ENCODE measurements around the gene NCS1. TPM values are rescaled to one million over a fixed set of nuclear protein-coding genes. Genes with fewer than 3 reads are reported as not detected.

Gene NCS1
- total RNA-seq, 1 experiment from 2014 or later: 49.5 TPM

Other genes with a start within 250 kb of the NCS1 start
- gene FNBP1, start 129.2 kb upstream of the NCS1 start, total RNA-seq (2014; rRNA removed; shearing (Covaris generic)): 7.2 and 24.2 TPM in 2 replicates
- 32.2 and 33.7 TPM in 2 replicates for gene GPR107, start 118.5 kb upstream of the NCS1 start, total RNA-seq (2014; rRNA removed; shearing (Covaris generic))
- 0.66 TPM in 1 of 2 replicates, not detected in the other for gene HMCN2, start 93.4 kb downstream of the NCS1 start, total RNA-seq (2014; rRNA removed; shearing (Covaris generic))

Data from M059J (cell line).